T-helper 17 cell (primary cell): ENCODE data around the gene PARD3B. TPM values are rescaled to one million over a fixed set of nuclear protein-coding genes. Genes with fewer than 3 reads are reported as not detected.

Experiments used
- ATAC-seq: fragments of 150-1000 bp; cut with Tn5 transposase; 2 replicates; pipeline ENCODE4 v1.10.0; 2021; ENCODE audit warnings: mild to moderate bottlenecking, moderate library complexity
- DNase-seq, 3 donors: peaks; one replicate each; pipeline versions ENCODE4 v3.0.0 to v3.0.0-alpha.2; 2020 to 2021
- H3K9me3 ChIP-seq: one replicate; pipeline ENCODE4 v1.7.0; 2013; ENCODE audit warnings: low read length, mild to moderate bottlenecking; ENCODE audit not compliant: control insufficient read depth, poor library complexity, severe bottlenecking
- H3K27ac Mint-ChIP-seq: one replicate; pipeline ENCODE4 v1.8.0; 2022; ENCODE audit warnings: mild to moderate bottlenecking, moderate library complexity, mixed read lengths
- H3K27me3 Mint-ChIP-seq: one replicate; pipeline ENCODE4 v1.8.0; 2022; ENCODE audit warnings: mixed read lengths
- H3K36me3 Mint-ChIP-seq: one replicate; pipeline ENCODE4 v1.8.0; 2022; ENCODE audit warnings: low read depth, mixed read lengths
- H3K4me1 Mint-ChIP-seq: one replicate; pipeline ENCODE4 v1.8.0; 2022; ENCODE audit warnings: mild to moderate bottlenecking, mixed read lengths
- H3K4me3 Mint-ChIP-seq: one replicate; pipeline ENCODE4 v1.8.0; 2022; ENCODE audit warnings: mild to moderate bottlenecking, moderate library complexity, mixed read lengths
- total RNA-seq, 4 donors: library from RNA in 2 of 4; stranded (reverse) in 2 of 4; gene quantifications; one replicate each; pipeline ENCODE4 v1.2.3 and lab custom pipeline; 2022 to 2026

The PARD3B gene
- total RNA-seq, 2 donors from 2014 or later = 1.5 to 3.0 TPM

DNA sequence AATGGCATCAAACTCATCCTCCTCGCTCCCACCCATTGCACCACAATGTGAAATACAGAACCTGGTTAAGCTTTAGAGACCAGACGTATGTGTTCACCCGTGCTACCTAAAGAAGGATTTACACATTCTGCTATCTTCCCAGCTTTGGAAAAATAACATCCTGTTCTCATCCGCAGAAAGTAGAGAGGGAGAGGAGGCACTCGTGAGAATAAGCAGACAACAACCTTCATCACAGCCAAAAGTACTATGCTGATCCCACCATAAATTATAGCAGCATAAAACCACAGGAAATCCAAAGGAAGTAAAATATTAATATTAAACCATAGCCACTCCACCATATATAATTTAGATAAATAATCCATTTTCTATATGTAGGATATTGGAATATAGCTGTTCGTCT lies 1025.4 kb downstream of the PARD3B start:
- no peaks in the 10 kb centered on the region for H3K4me1 Mint-ChIP-seq
- no peaks in the 10 kb centered on the region for H3K27me3 Mint-ChIP-seq
- DNase-seq (no peak), ATAC-seq (no peak)
- no peak overlapping the region for H3K4me3 Mint-ChIP-seq
- no peak overlapping the region for H3K27ac Mint-ChIP-seq
- peaks cover 3% of the 10 kb centered on the region for H3K36me3 Mint-ChIP-seq
- H3K9me3 ChIP-seq = no peaks in the 10 kb centered on the region

GRCh38 chr2:205571360-205571959 lies 1026.2 kb downstream of the PARD3B start:
- Mint-ChIP-seq H3K4me1 (no peaks in the 10 kb centered on the region), H3K36me3 (peaks cover 2% of the 10 kb centered on the region), H3K27me3 (no peaks in the 10 kb centered on the region), H3K4me3 (no peak overlapping the region), H3K27ac (peak overlapping the region; percentile 27)
- ATAC-seq (no peak), DNase-seq (no peak)
- no peaks in the 10 kb centered on the region for H3K9me3 ChIP-seq

DNA sequence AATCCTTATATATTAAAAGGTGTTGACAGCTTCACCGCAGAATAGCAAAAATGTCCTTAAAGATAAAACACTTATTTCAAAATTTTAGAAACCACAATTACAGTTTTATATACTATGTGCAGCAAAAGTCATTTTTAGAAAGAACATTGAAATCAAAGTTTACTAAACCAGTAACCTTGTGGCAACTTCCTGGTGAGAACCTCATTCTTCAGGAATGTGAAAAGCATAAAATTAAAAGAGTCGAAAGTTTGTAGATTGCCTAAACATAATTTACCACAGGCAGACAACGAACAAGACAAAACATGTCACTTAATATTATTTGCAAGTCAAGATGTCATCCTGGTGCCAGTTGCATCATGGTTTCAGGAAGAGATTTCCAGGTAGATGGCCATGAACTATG lies 1028.7 kb downstream of the PARD3B start:
- Mint-ChIP-seq H3K36me3 (peaks cover 2% of the 10 kb centered on the region), H3K27ac (no peak overlapping the region), H3K4me1 (no peaks in the 10 kb centered on the region), H3K27me3 (no peaks in the 10 kb centered on the region), H3K4me3 (no peak overlapping the region)
- ATAC-seq = no peak
- H3K9me3 ChIP-seq = no peaks in the 10 kb centered on the region
- no peak for DNase-seq

DNA sequence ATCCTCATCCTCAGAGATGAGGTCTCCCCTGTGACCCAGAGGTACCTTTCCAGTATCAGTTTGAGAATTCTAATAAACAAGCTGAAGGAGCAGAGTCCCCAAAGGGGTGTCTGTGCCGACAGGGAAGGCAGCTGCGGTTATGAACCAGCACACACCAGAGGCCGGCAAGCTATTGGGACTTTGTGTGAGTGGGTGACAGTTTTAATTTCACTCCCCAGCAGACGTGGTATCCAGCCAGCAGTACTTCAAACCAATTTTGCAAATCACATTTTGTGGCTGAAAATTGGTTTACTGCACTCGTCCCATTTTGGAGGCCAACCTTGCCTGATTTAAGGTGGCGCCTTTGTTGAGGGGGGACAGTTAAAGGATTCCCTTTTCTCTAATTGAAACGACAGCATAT lies 1034.1 kb downstream of the PARD3B start:
- ATAC-seq = no peak
- no peak overlapping the region for H3K4me3 Mint-ChIP-seq
- H3K27me3 Mint-ChIP-seq = no peaks in the 10 kb centered on the region

DNA sequence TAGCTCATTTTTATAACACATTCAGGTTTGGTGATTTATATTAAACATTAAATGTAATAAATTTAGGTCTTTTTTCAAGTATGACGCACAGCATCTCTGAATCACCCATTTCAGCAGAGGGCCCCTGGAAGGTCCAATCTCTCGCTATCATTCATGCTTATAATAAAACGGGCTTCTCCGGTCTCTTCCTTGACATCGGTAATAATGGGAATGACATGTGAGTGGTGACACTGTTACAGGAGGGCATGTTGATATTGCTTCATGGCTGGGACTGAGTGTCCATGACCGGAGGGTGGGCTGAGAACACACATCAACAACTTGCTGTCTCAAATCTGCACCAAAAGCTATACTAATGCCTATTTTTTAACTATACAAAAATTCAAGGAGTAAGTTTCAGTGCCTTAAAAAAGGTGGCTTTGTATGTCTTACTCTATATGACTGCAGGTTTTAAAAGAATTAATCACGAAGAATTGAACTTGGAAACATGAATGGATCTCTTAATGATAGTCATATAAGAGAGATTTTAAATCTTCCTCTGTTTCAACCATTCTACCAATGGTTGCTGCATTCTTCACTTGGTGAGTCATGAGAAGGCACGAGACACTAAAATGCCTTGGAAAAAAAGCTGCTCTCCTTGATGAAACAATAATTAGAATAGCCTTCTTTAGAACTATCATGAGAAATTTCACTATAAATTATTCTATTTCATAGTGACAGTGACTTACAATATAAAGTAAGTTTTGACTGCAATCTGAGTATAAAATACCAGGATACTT lies 1035.1 kb downstream of the PARD3B start:
- H3K27ac Mint-ChIP-seq = no peak overlapping the region
- H3K4me1 Mint-ChIP-seq = no peaks in the 10 kb centered on the region
- H3K36me3 Mint-ChIP-seq = no peaks in the 10 kb centered on the region
- H3K9me3 ChIP-seq = no peaks in the 10 kb centered on the region
- DNase-seq = no peak
- no peak for ATAC-seq
- H3K4me3 Mint-ChIP-seq = no peak overlapping the region
- H3K27me3 Mint-ChIP-seq = no peaks in the 10 kb centered on the region

More for the DNA sequence above, 1034.1 kb downstream of the PARD3B start:
- H3K27ac Mint-ChIP-seq = no peak overlapping the region
- no peaks in the 10 kb centered on the region for H3K36me3 Mint-ChIP-seq
- H3K4me1 Mint-ChIP-seq = no peaks in the 10 kb centered on the region
- no peak for DNase-seq
- no peaks in the 10 kb centered on the region for H3K9me3 ChIP-seq

DNA sequence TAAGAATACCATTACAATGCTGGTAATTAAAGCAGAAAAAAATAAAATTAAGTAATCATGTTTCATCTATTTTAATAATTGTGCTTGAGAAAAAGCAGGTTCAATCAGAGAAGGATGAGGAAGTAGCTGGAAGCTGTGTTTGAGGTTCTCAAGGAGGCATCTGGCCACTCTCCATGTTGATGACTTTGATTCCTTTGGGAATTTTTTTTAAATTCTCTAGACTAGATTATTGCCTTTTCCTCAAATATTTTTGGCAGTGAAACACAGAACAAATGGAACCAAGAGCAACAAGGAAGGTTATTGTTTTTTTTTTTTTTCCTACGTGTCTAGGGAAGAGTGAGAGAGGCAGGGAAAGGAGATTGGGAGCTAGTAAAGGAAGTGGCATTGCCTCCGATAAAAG lies 1037.1 kb downstream of the PARD3B start:
- H3K9me3 ChIP-seq = no peaks in the 10 kb centered on the region
- ATAC-seq (no peak), DNase-seq (no peak)
- Mint-ChIP-seq H3K27ac (no peak overlapping the region), H3K27me3 (no peaks in the 10 kb centered on the region), H3K4me1 (no peaks in the 10 kb centered on the region), H3K4me3 (no peak overlapping the region), H3K36me3 (no peaks in the 10 kb centered on the region)

DNA sequence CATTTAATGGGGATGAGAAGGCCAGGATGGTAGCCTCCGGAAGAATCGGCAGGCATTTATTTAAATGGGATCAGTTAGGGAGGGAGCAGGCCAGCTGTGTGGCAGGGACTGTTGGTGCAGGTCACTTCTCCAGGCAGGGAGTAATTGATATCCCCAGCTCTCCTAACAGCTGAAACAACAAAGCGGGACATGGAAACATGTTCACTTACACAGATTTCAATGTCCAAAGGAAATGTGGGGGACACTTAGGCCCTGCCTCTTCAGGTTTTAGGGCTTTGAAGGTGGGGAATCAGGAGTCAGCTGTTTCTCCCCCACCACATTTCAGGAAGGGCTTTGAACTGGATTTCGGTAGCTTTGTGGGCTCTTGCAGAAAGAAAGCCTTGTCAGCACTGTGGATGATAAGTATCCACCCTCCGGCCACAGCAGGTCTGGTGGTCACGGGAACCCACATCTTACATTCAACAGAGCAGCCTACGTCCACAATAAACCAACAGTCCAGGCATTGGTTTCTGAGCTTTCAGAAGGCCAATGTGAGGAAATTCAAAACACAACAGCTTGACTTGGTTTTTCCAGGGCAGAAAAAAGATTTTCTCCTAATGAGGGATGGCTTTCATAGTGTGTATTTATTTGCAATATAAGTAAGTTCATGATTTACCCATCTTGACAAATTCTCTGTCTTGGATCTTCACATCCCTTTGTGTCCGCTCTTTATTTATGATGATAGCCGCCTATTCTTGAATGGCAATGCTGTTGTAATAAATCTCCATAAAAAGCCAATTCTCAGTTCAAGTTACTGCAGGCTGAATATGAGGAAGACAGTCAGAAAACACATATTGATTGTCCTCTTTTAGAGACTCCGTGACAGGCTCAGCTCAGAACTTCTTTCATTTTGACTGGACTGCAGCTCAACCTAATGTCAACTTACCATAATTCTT lies 1040.4 kb downstream of the PARD3B start:
- H3K27me3 Mint-ChIP-seq = no peaks in the 10 kb centered on the region
- ATAC-seq (no peak), DNase-seq (no peak)
- H3K9me3 ChIP-seq = no peaks in the 10 kb centered on the region
- H3K27ac Mint-ChIP-seq = no peak overlapping the region
- H3K36me3 Mint-ChIP-seq = no peaks in the 10 kb centered on the region
- no peak overlapping the region for H3K4me3 Mint-ChIP-seq
- no peaks in the 10 kb centered on the region for H3K4me1 Mint-ChIP-seq

DNA sequence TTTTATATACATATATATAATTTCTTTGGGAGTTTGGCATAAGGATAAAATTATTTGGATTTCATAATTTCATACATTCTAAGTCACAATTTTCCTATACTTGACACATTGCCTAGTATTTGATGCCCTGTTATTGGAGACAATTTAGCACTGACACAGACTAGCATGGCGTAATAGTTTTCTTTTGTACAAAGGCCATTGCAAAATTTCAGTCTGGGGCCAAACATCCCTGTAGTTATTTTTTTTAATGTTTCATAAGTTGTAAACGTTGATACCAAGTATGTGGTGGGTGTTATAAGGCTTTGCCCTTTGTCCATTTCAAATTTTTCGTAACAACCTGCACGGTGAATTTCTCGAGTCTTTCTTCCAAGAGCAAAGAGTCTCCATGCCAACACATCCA lies 1041.4 kb downstream of the PARD3B start:
- ATAC-seq (no peak), DNase-seq (no peak)
- no peaks in the 10 kb centered on the region for H3K9me3 ChIP-seq
- Mint-ChIP-seq H3K36me3 (no peaks in the 10 kb centered on the region), H3K27ac (no peak overlapping the region), H3K4me3 (no peak overlapping the region), H3K27me3 (no peaks in the 10 kb centered on the region), H3K4me1 (no peaks in the 10 kb centered on the region)

DNA sequence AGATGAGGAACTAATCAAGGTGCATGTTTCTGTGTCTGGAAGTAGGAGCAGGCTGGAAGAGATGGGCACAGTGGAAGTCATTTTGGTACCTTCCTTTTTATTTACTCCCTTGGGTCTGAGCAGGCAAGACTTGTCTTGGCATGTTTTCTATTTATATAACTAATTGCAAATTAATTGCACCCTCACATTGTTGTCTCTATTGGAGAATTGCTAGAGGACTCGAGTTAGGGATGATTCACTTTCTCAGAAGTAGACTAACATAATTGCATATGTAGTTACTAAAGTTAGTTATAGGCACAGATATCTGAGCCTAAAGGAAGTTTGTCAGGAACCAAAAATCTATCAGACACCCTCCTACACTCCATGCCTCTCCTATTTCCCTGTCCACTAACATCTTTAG lies 1044.2 kb downstream of the PARD3B start:
- no peaks in the 10 kb centered on the region for H3K4me1 Mint-ChIP-seq
- ATAC-seq = no peak
- H3K27me3 Mint-ChIP-seq = no peaks in the 10 kb centered on the region

DNA sequence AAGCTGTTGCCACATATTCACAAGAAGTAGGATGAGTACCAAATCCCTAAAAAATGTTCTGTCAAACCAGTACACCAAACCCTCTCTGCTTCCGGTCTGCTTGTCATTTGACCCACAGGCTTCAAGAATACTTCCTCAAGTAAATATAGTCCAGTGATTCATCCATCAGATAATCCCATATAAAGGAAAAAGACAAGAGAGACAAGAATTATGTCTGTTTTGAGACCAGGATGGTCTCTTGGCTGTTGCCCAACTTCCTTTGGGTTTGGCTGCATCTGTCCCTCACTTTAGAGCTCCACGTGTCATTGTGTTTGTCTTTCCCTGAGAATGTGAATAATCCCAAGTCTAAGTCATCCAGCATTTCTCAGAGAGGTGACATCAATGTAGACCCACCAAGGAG lies 1045.5 kb downstream of the PARD3B start:
- DNase-seq (no peak), ATAC-seq (no peak)
- Mint-ChIP-seq H3K4me1 (no peaks in the 10 kb centered on the region), H3K27me3 (no peaks in the 10 kb centered on the region), H3K27ac (no peak overlapping the region), H3K4me3 (no peak overlapping the region), H3K36me3 (no peaks in the 10 kb centered on the region)
- H3K9me3 ChIP-seq = no peaks in the 10 kb centered on the region

More for the DNA sequence above, 1044.2 kb downstream of the PARD3B start:
- H3K4me3 Mint-ChIP-seq = no peak overlapping the region
- H3K27ac Mint-ChIP-seq = no peak overlapping the region
- H3K36me3 Mint-ChIP-seq = no peaks in the 10 kb centered on the region
- no peak for DNase-seq
- H3K9me3 ChIP-seq = no peaks in the 10 kb centered on the region

GRCh38 chr2:205593891-205594290 lies 1048.6 kb downstream of the PARD3B start:
- Mint-ChIP-seq H3K36me3 (no peaks in the 10 kb centered on the region), H3K27ac (no peak overlapping the region), H3K4me1 (no peaks in the 10 kb centered on the region), H3K4me3 (no peak overlapping the region), H3K27me3 (no peaks in the 10 kb centered on the region)
- ATAC-seq (no peak), DNase-seq (no peak)
- H3K9me3 ChIP-seq = no peaks in the 10 kb centered on the region

GRCh38 chr2:205596581-205596980 lies 1051.3 kb downstream of the PARD3B start:
- H3K27ac Mint-ChIP-seq = no peak overlapping the region
- no peaks in the 10 kb centered on the region for H3K4me1 Mint-ChIP-seq
- no peaks in the 10 kb centered on the region for H3K36me3 Mint-ChIP-seq
- DNase-seq (no peak), ATAC-seq (no peak)
- no peaks in the 10 kb centered on the region for H3K9me3 ChIP-seq
- H3K27me3 Mint-ChIP-seq = no peaks in the 10 kb centered on the region
- H3K4me3 Mint-ChIP-seq = no peak overlapping the region

- ATAC-seq = no peak
- Mint-ChIP-seq H3K36me3 (no peaks in the 10 kb centered on the region), H3K27me3 (peaks cover 5% of the 10 kb centered on the region), H3K4me3 (no peak overlapping the region), H3K27ac (no peak overlapping the region), H3K4me1 (no peaks in the 10 kb centered on the region)
- DNase-seq = no peak
- H3K9me3 ChIP-seq = no peaks in the 10 kb centered on the region
These were observed 1060.5 kb downstream of the PARD3B start for GRCh38 chr2:205605638-205606304.
